Measurements from ENCODE around the gene PRKG1. TPM values are rescaled to one million over a fixed set of nuclear protein-coding genes. Genes with fewer than 3 reads are reported as not detected.
"Not testable (repeated sequence)": the region's sequence is repeated elsewhere in the genome, so short reads cannot be mapped to it uniquely, and the experiment has no call there.

PRKG1 gene
- total and polyA plus RNA-seq, 2 donors from 2014 or later, result 3.6 to 14.8 TPM

GRCh38 chr10:51574248-51575048 is 500.2 kb downstream of the PRKG1 start:
- Histone ChIP-seq H3K4me1 (ENCODE audit: control insufficient read depth in 2 of 3, insufficient read depth in 2 of 3, low read depth in 1 of 3, low read length in 3 of 3) (no peaks in the 10 kb centered on the region), H3K27ac (ENCODE audit: low read depth in 2 of 2, low read length in 2 of 2) (no peak overlapping the region), H3K9ac (ENCODE audit: low read length in 3 of 3) (no peak overlapping the region), H3K9me3 (ENCODE audit: control insufficient read depth in 2 of 3, insufficient read depth in 1 of 3, low read length in 3 of 3) (no peaks in the 10 kb centered on the region), H3K4me3 (ENCODE audit: low read length in 3 of 3) (no peak overlapping the region), H3K27me3 (ENCODE audit: control insufficient read depth, insufficient read depth, low read length) (no peaks in the 10 kb centered on the region), H3K36me3 (ENCODE audit: control insufficient read depth in 2 of 3, insufficient read depth in 3 of 3, low read length in 3 of 3) (no peaks in the 10 kb centered on the region)
- TF ChIP-seq, protein P1, sequence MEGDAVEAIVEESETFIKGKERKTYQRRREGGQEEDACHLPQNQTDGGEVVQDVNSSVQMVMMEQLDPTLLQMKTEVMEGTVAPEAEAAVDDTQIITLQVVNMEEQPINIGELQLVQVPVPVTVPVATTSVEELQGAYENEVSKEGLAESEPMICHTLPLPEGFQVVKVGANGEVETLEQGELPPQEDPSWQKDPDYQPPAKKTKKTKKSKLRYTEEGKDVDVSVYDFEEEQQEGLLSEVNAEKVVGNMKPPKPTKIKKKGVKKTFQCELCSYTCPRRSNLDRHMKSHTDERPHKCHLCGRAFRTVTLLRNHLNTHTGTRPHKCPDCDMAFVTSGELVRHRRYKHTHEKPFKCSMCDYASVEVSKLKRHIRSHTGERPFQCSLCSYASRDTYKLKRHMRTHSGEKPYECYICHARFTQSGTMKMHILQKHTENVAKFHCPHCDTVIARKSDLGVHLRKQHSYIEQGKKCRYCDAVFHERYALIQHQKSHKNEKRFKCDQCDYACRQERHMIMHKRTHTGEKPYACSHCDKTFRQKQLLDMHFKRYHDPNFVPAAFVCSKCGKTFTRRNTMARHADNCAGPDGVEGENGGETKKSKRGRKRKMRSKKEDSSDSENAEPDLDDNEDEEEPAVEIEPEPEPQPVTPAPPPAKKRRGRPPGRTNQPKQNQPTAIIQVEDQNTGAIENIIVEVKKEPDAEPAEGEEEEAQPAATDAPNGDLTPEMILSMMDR (IDR thresholded peaks at IDR 0.05; ENCODE audit: borderline replicate concordance, extremely low read depth, insufficient read depth), result no peak
- no peak for FAIRE-seq
- intact Hi-C loops (cut with DNase I), result no loop called here
- no peak for DNase-seq

- FAIRE-seq; H3K27ac ChIP-seq (ENCODE audit: low read depth in 2 of 2, low read length in 2 of 2); H3K9ac ChIP-seq (ENCODE audit: low read length in 3 of 3); DNase-seq; H3K9me3 ChIP-seq (ENCODE audit: control insufficient read depth in 2 of 3, insufficient read depth in 1 of 3, low read length in 3 of 3); H3K4me1 ChIP-seq (ENCODE audit: control insufficient read depth in 2 of 3, insufficient read depth in 2 of 3, low read depth in 1 of 3, low read length in 3 of 3); H3K27me3 ChIP-seq (ENCODE audit: control insufficient read depth, insufficient read depth, low read length); H3K4me3 ChIP-seq (ENCODE audit: low read length in 3 of 3); intact Hi-C loops (cut with DNase I); H3K36me3 ChIP-seq (ENCODE audit: control insufficient read depth in 2 of 3, insufficient read depth in 3 of 3, low read length in 3 of 3): not testable (repeated sequence)
Measured at GRCh38 chr10:51581196-51581595, 506.9 kb downstream of the PRKG1 start.

DNA sequence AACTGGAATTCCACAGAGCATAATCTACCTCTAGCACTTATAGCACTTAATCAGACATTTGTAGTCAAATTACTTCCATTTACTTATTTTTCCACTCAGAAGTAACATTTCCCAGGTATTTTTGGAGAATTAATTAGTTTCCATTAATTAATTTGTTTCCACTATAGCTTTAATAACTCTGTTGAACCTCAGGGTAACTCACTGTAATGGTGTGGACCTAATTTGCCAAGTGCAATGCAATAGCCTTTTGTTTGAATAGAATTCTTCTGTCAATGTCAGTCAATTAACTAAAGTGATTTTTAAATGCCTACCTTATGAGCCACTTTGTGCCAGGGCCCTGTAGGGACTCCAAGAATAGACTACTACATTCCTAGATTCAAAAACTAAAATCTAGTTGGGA is 509.7 kb downstream of the PRKG1 start:
- no peak for FAIRE-seq
- TF ChIP-seq, protein P1 (IDR thresholded peaks at IDR 0.05; ENCODE audit: borderline replicate concordance, extremely low read depth, insufficient read depth), result no peak
- H3K4me1 ChIP-seq (ENCODE audit: control insufficient read depth in 2 of 3, insufficient read depth in 2 of 3, low read depth in 1 of 3, low read length in 3 of 3), result no peaks in the 10 kb centered on the region
- no peak overlapping the region for H3K9ac ChIP-seq (ENCODE audit: low read length in 3 of 3)
- peaks cover 0 to 3% (median 0%) of the 10 kb centered on the region in 3 donors for H3K9me3 ChIP-seq (ENCODE audit: control insufficient read depth in 2 of 3, insufficient read depth in 1 of 3, low read length in 3 of 3)
- no peak for DNase-seq
- no peaks in the 10 kb centered on the region for H3K27me3 ChIP-seq (ENCODE audit: control insufficient read depth, insufficient read depth, low read length)
- no peak overlapping the region for H3K4me3 ChIP-seq (ENCODE audit: low read length in 3 of 3)
- intact Hi-C loops (cut with DNase I), result no loop called here
- no peaks in the 10 kb centered on the region for H3K36me3 ChIP-seq (ENCODE audit: control insufficient read depth in 2 of 3, insufficient read depth in 3 of 3, low read length in 3 of 3)
- no peak overlapping the region for H3K27ac ChIP-seq (ENCODE audit: low read depth in 2 of 2, low read length in 2 of 2)

GRCh38 chr10:51585742-51586141 is 511.5 kb downstream of the PRKG1 start:
- DNase-seq (no peak), FAIRE-seq (no peak)
- peaks cover 0 to 3% (median 0%) of the 10 kb centered on the region in 3 donors for H3K4me1 ChIP-seq (ENCODE audit: control insufficient read depth in 2 of 3, insufficient read depth in 2 of 3, low read depth in 1 of 3, low read length in 3 of 3)
- no peaks in the 10 kb centered on the region for H3K36me3 ChIP-seq (ENCODE audit: control insufficient read depth in 2 of 3, insufficient read depth in 3 of 3, low read length in 3 of 3)
- H3K9me3 ChIP-seq (ENCODE audit: control insufficient read depth in 2 of 3, insufficient read depth in 1 of 3, low read length in 3 of 3), result peaks cover 0 to 3% (median 0%) of the 10 kb centered on the region in 3 donors
- H3K27me3 ChIP-seq (ENCODE audit: control insufficient read depth, insufficient read depth, low read length), result no peaks in the 10 kb centered on the region
- intact Hi-C loops (cut with DNase I), result no loop called here
- TF ChIP-seq, protein P1 (IDR thresholded peaks at IDR 0.05; ENCODE audit: borderline replicate concordance, extremely low read depth, insufficient read depth), result no peak
- no peak overlapping the region for H3K4me3 ChIP-seq (ENCODE audit: low read length in 3 of 3)
- no peak overlapping the region for H3K9ac ChIP-seq (ENCODE audit: low read length in 3 of 3)
- no peak overlapping the region for H3K27ac ChIP-seq (ENCODE audit: low read depth in 2 of 2, low read length in 2 of 2)
